HepG2 (cell line): ENCODE measurements around the gene IRAK1BP1. TPM values are rescaled to one million over a fixed set of nuclear protein-coding genes. Genes with fewer than 3 reads are reported as not detected.

Experiments
- GATA4 ChIP-seq: sonication (generic); IDR thresholded peaks from 2 replicates; pipeline ENCODE4 v1.6.1; 2016; ENCODE audit warnings: antibody characterized with exemption, low read depth, borderline replicate concordance
- HNRNPK ChIP-seq: fragments of 200-400 bp; formaldehyde crosslinking; IDR thresholded peaks from 2 replicates; pipeline ENCODE4 v1.6.1; 2018; ENCODE audit warnings: low read length, low read depth, moderate library complexity, mild to moderate bottlenecking; ENCODE audit not compliant: poor library complexity, severe bottlenecking
- MTA3 ChIP-seq: sonication (generic); formaldehyde crosslinking; IDR thresholded peaks from 2 replicates; pipeline ENCODE4 v1.4.0; 2020; ENCODE audit warnings: missing genetic modification reagents
- SKI ChIP-seq: fragments of 450-650 bp; IDR thresholded peaks from one replicate; pipeline ENCODE4 v1.6.1; 2018; ENCODE audit warnings: mild to moderate bottlenecking; ENCODE audit not compliant: partially characterized antibody
- U2AF2 ChIP-seq: fragments of 200-400 bp; formaldehyde crosslinking; IDR thresholded peaks from 2 replicates; pipeline ENCODE4 v1.6.1; 2017; ENCODE audit warnings: low read depth, mild to moderate bottlenecking, low read length
- ZFP37 ChIP-seq: sonication (generic); formaldehyde crosslinking; IDR thresholded peaks from 2 replicates; pipeline ENCODE4 v1.4.0; 2020; ENCODE audit warnings: missing genetic modification reagents, borderline replicate concordance
- ZFP82 ChIP-seq: sonication (generic); formaldehyde crosslinking; IDR thresholded peaks from 2 replicates; pipeline ENCODE4 v1.5.1; 2020; ENCODE audit warnings: mild to moderate bottlenecking, missing genetic modification reagents, borderline replicate concordance
- ZNF263 ChIP-seq: sonication (generic); formaldehyde crosslinking; IDR thresholded peaks from 2 replicates; pipeline ENCODE4 v1.4.0; 2020; ENCODE audit warnings: missing genetic modification reagents
- ZNF468 ChIP-seq: sonication (generic); formaldehyde crosslinking; IDR thresholded peaks from 2 replicates; pipeline ENCODE4 v1.8.0; 2022; ENCODE audit warnings: mild to moderate bottlenecking, moderate library complexity, missing genetic modification reagents
- ZNF644 ChIP-seq: IDR thresholded peaks from 2 replicates; pipeline ENCODE4 v1.6.1; 2016; ENCODE audit warnings: low read depth
- ZNF670 ChIP-seq: sonication (generic); formaldehyde crosslinking; IDR thresholded peaks from 2 replicates; pipeline ENCODE4 v1.8.0; 2022; ENCODE audit warnings: mild to moderate bottlenecking, missing genetic modification reagents, borderline replicate concordance
- ZNF703 ChIP-seq: sonication (generic); formaldehyde crosslinking; IDR thresholded peaks from 2 replicates; pipeline ENCODE4 v1.5.1; 2020; ENCODE audit warnings: missing genetic modification reagents, mild to moderate bottlenecking, moderate library complexity, borderline replicate concordance
- ZNF768 ChIP-seq: sonication (generic); formaldehyde crosslinking; IDR thresholded peaks from 2 replicates; pipeline ENCODE4 v1.4.0; 2020; ENCODE audit warnings: missing genetic modification reagents
- ZNF788 ChIP-seq: sonication (generic); formaldehyde crosslinking; IDR thresholded peaks from 2 replicates; pipeline ENCODE4 v1.5.0; 2020; ENCODE audit warnings: mild to moderate bottlenecking, missing genetic modification reagents, borderline replicate concordance
- polyA plus RNA-seq, 8 experiments: library from polyadenylated mRNA; depleted of rRNA in 3 of 8; stranded (reverse) in 7 of 8; unstranded in 1 of 8; fragments of >200 nt; fragmentation: Illumina TruSeq in 4 of 8; extraction: Trizol in 4 of 8; gene quantifications; 2 replicates each; pipeline versions ENCODE4 v1.2.1 to v1.2.3, GENCODE V29; 2011 to 2016; ENCODE audit warnings: low read depth in 4 of 8, missing spikeins in 1 of 8, mixed read lengths in 1 of 8; ENCODE audit not compliant: insufficient read depth in 1 of 8
- total RNA-seq, 5 experiments: library from RNA; depleted of rRNA; stranded (reverse); fragments of >200 nt; fragmentation: Illumina TruSeq; extraction: Trizol; gene quantifications; 2 replicates each; pipeline ENCODE4 v1.2.3, GENCODE V29; 2016; ENCODE audit warnings: low read depth in 1 of 5
- TF ChIP-seq, protein P1 (sequence below): sonication (generic); formaldehyde crosslinking; IDR thresholded peaks from 2 replicates; pipeline ENCODE4 v1.4.0; 2020; ENCODE audit warnings: missing genetic modification reagents
- TF ChIP-seq, protein P2 (sequence below): sonication (generic); formaldehyde crosslinking; IDR thresholded peaks from 2 replicates; pipeline ENCODE4 v1.5.0; 2020; ENCODE audit warnings: mild to moderate bottlenecking, missing genetic modification reagents, borderline replicate concordance
- TF ChIP-seq, protein P3 (sequence below): sonication (generic); formaldehyde crosslinking; IDR thresholded peaks from 2 replicates; pipeline ENCODE4 v1.8.0; 2022; ENCODE audit warnings: mild to moderate bottlenecking, missing genetic modification reagents, moderate library complexity
- TF ChIP-seq, protein P4 (sequence below): sonication (generic); formaldehyde crosslinking; IDR thresholded peaks from 2 replicates; pipeline ENCODE4 v1.4.0; 2020; ENCODE audit warnings: missing genetic modification reagents

The IRAK1BP1 gene
- total and polyA plus RNA-seq, 2 of the 13 experiments (the other 11 are each of a cell fraction or from before 2014, with no cell fraction given): 0.86 to 1.5 TPM

GRCh38 chr6:78867370-78868040 lies at the start of gene IRAK1BP1 (continued):
- TF ChIP-seq, protein P1, sequence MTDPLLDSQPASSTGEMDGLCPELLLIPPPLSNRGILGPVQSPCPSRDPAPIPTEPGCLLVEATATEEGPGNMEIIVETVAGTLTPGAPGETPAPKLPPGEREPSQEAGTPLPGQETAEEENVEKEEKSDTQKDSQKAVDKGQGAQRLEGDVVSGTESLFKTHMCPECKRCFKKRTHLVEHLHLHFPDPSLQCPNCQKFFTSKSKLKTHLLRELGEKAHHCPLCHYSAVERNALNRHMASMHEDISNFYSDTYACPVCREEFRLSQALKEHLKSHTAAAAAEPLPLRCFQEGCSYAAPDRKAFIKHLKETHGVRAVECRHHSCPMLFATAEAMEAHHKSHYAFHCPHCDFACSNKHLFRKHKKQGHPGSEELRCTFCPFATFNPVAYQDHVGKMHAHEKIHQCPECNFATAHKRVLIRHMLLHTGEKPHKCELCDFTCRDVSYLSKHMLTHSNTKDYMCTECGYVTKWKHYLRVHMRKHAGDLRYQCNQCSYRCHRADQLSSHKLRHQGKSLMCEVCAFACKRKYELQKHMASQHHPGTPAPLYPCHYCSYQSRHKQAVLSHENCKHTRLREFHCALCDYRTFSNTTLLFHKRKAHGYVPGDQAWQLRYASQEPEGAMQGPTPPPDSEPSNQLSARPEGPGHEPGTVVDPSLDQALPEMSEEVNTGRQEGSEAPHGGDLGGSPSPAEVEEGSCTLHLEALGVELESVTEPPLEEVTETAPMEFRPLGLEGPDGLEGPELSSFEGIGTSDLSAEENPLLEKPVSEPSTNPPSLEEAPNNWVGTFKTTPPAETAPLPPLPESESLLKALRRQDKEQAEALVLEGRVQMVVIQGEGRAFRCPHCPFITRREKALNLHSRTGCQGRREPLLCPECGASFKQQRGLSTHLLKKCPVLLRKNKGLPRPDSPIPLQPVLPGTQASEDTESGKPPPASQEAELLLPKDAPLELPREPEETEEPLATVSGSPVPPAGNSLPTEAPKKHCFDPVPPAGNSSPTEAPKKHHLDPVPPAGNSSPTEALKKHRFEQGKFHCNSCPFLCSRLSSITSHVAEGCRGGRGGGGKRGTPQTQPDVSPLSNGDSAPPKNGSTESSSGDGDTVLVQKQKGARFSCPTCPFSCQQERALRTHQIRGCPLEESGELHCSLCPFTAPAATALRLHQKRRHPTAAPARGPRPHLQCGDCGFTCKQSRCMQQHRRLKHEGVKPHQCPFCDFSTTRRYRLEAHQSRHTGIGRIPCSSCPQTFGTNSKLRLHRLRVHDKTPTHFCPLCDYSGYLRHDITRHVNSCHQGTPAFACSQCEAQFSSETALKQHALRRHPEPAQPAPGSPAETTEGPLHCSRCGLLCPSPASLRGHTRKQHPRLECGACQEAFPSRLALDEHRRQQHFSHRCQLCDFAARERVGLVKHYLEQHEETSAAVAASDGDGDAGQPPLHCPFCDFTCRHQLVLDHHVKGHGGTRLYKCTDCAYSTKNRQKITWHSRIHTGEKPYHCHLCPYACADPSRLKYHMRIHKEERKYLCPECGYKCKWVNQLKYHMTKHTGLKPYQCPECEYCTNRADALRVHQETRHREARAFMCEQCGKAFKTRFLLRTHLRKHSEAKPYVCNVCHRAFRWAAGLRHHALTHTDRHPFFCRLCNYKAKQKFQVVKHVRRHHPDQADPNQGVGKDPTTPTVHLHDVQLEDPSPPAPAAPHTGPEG (CRISPR knock-in tag): peak; percentile 79
- TF ChIP-seq, protein P2, sequence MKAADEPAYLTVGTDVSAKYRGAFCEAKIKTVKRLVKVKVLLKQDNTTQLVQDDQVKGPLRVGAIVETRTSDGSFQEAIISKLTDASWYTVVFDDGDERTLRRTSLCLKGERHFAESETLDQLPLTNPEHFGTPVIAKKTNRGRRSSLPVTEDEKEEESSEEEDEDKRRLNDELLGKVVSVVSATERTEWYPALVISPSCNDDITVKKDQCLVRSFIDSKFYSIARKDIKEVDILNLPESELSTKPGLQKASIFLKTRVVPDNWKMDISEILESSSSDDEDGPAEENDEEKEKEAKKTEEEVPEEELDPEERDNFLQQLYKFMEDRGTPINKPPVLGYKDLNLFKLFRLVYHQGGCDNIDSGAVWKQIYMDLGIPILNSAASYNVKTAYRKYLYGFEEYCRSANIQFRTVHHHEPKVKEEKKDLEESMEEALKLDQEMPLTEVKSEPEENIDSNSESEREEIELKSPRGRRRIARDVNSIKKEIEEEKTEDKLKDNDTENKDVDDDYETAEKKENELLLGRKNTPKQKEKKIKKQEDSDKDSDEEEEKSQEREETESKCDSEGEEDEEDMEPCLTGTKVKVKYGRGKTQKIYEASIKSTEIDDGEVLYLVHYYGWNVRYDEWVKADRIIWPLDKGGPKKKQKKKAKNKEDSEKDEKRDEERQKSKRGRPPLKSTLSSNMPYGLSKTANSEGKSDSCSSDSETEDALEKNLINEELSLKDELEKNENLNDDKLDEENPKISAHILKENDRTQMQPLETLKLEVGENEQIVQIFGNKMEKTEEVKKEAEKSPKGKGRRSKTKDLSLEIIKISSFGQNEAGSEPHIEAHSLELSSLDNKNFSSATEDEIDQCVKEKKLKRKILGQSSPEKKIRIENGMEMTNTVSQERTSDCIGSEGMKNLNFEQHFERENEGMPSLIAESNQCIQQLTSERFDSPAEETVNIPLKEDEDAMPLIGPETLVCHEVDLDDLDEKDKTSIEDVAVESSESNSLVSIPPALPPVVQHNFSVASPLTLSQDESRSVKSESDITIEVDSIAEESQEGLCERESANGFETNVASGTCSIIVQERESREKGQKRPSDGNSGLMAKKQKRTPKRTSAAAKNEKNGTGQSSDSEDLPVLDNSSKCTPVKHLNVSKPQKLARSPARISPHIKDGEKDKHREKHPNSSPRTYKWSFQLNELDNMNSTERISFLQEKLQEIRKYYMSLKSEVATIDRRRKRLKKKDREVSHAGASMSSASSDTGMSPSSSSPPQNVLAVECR: peak; percentile 92
- no peak for TF ChIP-seq ZNF263 (CRISPR knock-in tag)
- TF ChIP-seq ZNF644 (CRISPR knock-in tag): peak; percentile 63; the same call in 1 of the 2 replicates
- no peak for TF ChIP-seq ZFP82 (CRISPR knock-in tag)
- no peak for TF ChIP-seq ZFP37 (CRISPR knock-in tag)
- TF ChIP-seq, protein P3, sequence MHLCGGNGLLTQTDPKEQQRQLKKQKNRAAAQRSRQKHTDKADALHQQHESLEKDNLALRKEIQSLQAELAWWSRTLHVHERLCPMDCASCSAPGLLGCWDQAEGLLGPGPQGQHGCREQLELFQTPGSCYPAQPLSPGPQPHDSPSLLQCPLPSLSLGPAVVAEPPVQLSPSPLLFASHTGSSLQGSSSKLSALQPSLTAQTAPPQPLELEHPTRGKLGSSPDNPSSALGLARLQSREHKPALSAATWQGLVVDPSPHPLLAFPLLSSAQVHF: no peak
- no peak for TF ChIP-seq ZNF703 (CRISPR knock-in tag)
- no peak for TF ChIP-seq SKI
- TF ChIP-seq GATA4: no peak
- no peak for TF ChIP-seq ZNF468
- no peak for TF ChIP-seq ZNF670 (CRISPR knock-in tag)
- TF ChIP-seq ZNF768 (CRISPR knock-in tag): no peak; the same call in 1 of the 2 replicates
- TF ChIP-seq, protein P4, sequence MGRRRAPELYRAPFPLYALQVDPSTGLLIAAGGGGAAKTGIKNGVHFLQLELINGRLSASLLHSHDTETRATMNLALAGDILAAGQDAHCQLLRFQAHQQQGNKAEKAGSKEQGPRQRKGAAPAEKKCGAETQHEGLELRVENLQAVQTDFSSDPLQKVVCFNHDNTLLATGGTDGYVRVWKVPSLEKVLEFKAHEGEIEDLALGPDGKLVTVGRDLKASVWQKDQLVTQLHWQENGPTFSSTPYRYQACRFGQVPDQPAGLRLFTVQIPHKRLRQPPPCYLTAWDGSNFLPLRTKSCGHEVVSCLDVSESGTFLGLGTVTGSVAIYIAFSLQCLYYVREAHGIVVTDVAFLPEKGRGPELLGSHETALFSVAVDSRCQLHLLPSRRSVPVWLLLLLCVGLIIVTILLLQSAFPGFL: no peak
- no peak for TF ChIP-seq HNRNPK
- TF ChIP-seq ZNF788 (CRISPR knock-in tag): peak; percentile 58; the same call in 1 of the 2 replicates
- TF ChIP-seq U2AF2: no peak
- no peak for TF ChIP-seq MTA3 (CRISPR knock-in tag)
